Fibroblast of pulmonary artery (primary cell): ENCODE data around the gene CARD10.

Source experiments
- DNase-seq: peaks from one replicate; pipeline ENCODE4 v3.0.0-alpha.2; 2010; ENCODE audit warnings: low read depth
- H3K4me3 ChIP-seq: replicated peaks from 2 replicates; pipeline ENCODE4 v1.5.1; 2011; ENCODE audit warnings: low read depth, mild to moderate bottlenecking, control low read depth, low read length, moderate library complexity
- CTCF ChIP-seq: IDR thresholded peaks from 2 replicates; pipeline ENCODE4 v1.5.1; 2011; ENCODE audit warnings: mild to moderate bottlenecking, control low read depth, low read length, inconsistent platforms; ENCODE audit errors: missing control alignments

The CARD10 gene

GRCh38 chr22:37560608-37561211 lies 41.5 kb upstream of the CARD10 start:
- H3K4me3 ChIP-seq = peak overlapping the region; percentile 89
- DNase-seq = peak; percentile 64
- TF ChIP-seq CTCF = no peak

- H3K4me3 ChIP-seq = peak within 1 kb of the TSS; percentile 89
- DNase-seq = peak; percentile 50
- no peak for TF ChIP-seq CTCF
Measured at GRCh38 chr22:37559901-37560607, 40.8 kb upstream of the CARD10 start, which contains the start of gene CDC42EP1. CDC42EP1 (plus strand) TSS chr22:37560480; CDS start chr22:37566350, 5,870 bp downstream.

- TF ChIP-seq CTCF = no peak
- no peak for DNase-seq
- peak overlapping the region; percentile 45 for H3K4me3 ChIP-seq
Measured at GRCh38 chr22:37559521-37559900, 40.3 kb upstream of the CARD10 start.

GRCh38 chr22:37558815-37559214 lies 39.6 kb upstream of the CARD10 start:
- TF ChIP-seq CTCF = no peak
- no peak overlapping the region for H3K4me3 ChIP-seq
- DNase-seq = no peak

- TF ChIP-seq CTCF = no peak
- H3K4me3 ChIP-seq = no peak overlapping the region
- no peak for DNase-seq
Measured at GRCh38 chr22:37557321-37558001, 38.2 kb upstream of the CARD10 start.

- TF ChIP-seq CTCF = no peak
- DNase-seq = no peak
- no peak overlapping the region for H3K4me3 ChIP-seq
Measured at GRCh38 chr22:37556710-37557109, 37.5 kb upstream of the CARD10 start.
